Panc1 (cell line): Measurements from ENCODE around the gene CSE1L. TPM values are rescaled to one million over a fixed set of nuclear protein-coding genes. Genes with fewer than 3 reads are reported as not detected.

Experiments
- ATAC-seq: fragments of 200-7000 bp; cut with Tn5 transposase; 2 replicates; pipeline ENCODE4 v1.9.1; 2020; ENCODE audit warnings: mild to moderate bottlenecking, moderate library complexity
- BruUV-seq: library from RNA; stranded (reverse); fragments of 400-500 nt; replicated peaks from 2 replicates; lab custom pipeline; 2021; lab: Mats Ljungman, UMichigan
- CTCF ChIA-PET: fragments of 300-600 bp; sonication (Branson Sonifier 250); formaldehyde crosslinking; loops from one replicate; lab custom pipeline; 2022; ENCODE audit warnings: antibody characterized with exemption; lab: Charles Lee
- POLR2A ChIA-PET: fragments of 300-600 bp; sonication (Branson Sonifier 250); formaldehyde crosslinking; loops from one replicate; lab custom pipeline; 2022; ENCODE audit warnings: antibody characterized with exemption; lab: Charles Lee
- DNase-seq: peaks from one replicate; pipeline ENCODE4 v3.0.0-alpha.2; 2010; ENCODE audit warnings: low read depth, low spot score
- H3K27ac ChIP-seq: 2 replicates; pipeline ENCODE4 v1.5.1; 2011; ENCODE audit warnings: mild to moderate bottlenecking, low read length, inconsistent platforms
- H3K27me3 ChIP-seq: fragments of 200-500 bp; sonication (Bioruptor generic); 2 replicates; pipeline ENCODE4 v1.6.0; 2014; ENCODE audit warnings: low read length, inconsistent platforms; ENCODE audit not compliant: control insufficient read depth, insufficient read depth
- H3K36me3 ChIP-seq: fragments of 200-500 bp; sonication (Bioruptor generic); 2 replicates; pipeline ENCODE4 v1.5.1; 2014; ENCODE audit warnings: inconsistent platforms, mild to moderate bottlenecking, low read length, moderate library complexity; ENCODE audit not compliant: control insufficient read depth, insufficient read depth
- H3K4me1 ChIP-seq: 2 replicates; pipeline ENCODE4 v1.5.1; 2011; ENCODE audit warnings: inconsistent platforms, mild to moderate bottlenecking, low read length, moderate library complexity; ENCODE audit not compliant: control insufficient read depth, insufficient read depth
- H3K4me3 ChIP-seq, 2 experiments: 2 replicates each; pipeline ENCODE4 v1.5.1; 2011 to 2012; ENCODE audit warnings: low read depth in 2 of 2, low read length in 2 of 2, mild to moderate bottlenecking in 2 of 2, inconsistent platforms in 1 of 2, moderate library complexity in 1 of 2
- H3K9me3 ChIP-seq: fragments of 200-500 bp; sonication (Bioruptor generic); 2 replicates; pipeline ENCODE4 v1.5.1; 2014; ENCODE audit warnings: low read depth, mild to moderate bottlenecking, inconsistent platforms, low read length, moderate library complexity; ENCODE audit not compliant: control insufficient read depth, insufficient read depth
- POLR2AphosphoS5 ChIP-seq: IDR thresholded peaks from 2 replicates; pipeline ENCODE4 v1.6.1; 2012; ENCODE audit warnings: mild to moderate bottlenecking, low read depth, low read length, moderate library complexity
- SIN3A ChIP-seq: IDR thresholded peaks from 2 replicates; pipeline ENCODE4 v1.6.1; 2012; ENCODE audit warnings: low read depth, mild to moderate bottlenecking, low read length, moderate library complexity, borderline replicate concordance; ENCODE audit not compliant: insufficient read depth
- TCF7L2 ChIP-seq: IDR thresholded peaks from 2 replicates; pipeline ENCODE4 v1.6.1; 2011; ENCODE audit warnings: mild to moderate bottlenecking, low read depth, low read length, inconsistent platforms
- in situ Hi-C: cut with HindIII; loops from 2 replicates; pipeline ENCODE4 v1.10.0; 2016; ENCODE audit warnings: low sequenced_read_pairs, low pct_unique_long_range_greater_than_20kb
- intact Hi-C: fragments of 100-400 bp; cut with micrococcal nuclease; formaldehyde crosslinking; loops from one replicate; pipeline ENCODE4 v1.10.0; 2022; ENCODE audit not compliant: unreplicated experiment
- total RNA-seq: library from RNA; stranded (reverse); gene quantifications from one replicate; pipeline ENCODE4 v1.2.1, GENCODE V29; 2021; ENCODE audit not compliant: unreplicated experiment
- TF ChIP-seq, protein P1 (sequence below): fragments of 450-650 bp; IDR thresholded peaks from 2 replicates; pipeline ENCODE4 v1.5.1; 2017; ENCODE audit warnings: mild to moderate bottlenecking
- TF ChIP-seq, protein P2 (sequence below), 2 experiments: IDR thresholded peaks; 2 replicates each; pipeline ENCODE4 v1.6.1; 2011 to 2012; ENCODE audit warnings: low read depth in 2 of 2, control low read depth in 1 of 2, low read length in 1 of 2, mild to moderate bottlenecking in 1 of 2, moderate library complexity in 1 of 2; ENCODE audit not compliant: insufficient read depth in 1 of 2

Gene CSE1L
- total RNA-seq, 1 experiment from 2014 or later: 133 TPM

DNA sequence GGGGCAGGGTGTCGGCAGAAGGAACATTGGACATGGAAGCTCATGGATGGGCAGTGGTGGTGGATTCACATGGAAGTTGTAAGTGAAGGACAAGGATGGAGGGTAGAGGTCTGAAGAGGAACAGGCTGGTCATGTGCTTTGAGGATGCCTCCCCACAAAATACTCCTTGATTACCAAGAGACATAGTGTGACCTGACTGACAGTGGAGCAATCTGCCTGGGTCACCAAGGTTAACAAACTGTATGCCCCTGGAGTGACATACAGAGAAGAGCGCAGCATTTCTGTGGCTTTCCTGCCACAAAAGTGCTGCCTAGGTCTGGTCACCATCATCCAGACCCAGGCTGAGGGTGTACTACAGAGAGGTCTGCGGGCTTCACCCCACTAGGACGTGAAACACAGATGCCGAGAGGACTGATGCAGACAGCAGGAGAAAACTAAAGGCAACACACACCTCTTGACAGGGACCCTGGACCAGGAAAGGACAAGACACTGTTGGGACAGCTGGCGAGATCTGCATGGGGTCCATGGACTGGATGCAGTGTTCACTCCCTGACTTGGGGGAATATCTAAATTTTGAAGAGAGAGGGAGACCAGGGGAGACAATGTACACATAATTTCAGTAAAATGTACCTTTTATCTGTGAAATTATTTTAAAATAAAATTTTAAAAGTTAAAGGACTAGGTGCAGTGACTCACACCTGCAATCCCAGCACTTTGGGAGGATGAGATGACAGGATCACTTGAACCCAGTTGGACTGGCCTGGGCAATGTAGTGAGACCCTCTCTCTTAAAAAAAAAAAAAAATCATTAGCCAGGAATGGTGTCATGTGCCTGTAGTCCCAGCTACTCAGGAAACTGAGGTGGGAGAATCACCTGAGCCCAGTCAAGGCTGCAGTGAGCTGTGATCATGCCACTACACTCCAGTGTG, 64.9 kb downstream of the CSE1L start:
- TF ChIP-seq, protein P1, sequence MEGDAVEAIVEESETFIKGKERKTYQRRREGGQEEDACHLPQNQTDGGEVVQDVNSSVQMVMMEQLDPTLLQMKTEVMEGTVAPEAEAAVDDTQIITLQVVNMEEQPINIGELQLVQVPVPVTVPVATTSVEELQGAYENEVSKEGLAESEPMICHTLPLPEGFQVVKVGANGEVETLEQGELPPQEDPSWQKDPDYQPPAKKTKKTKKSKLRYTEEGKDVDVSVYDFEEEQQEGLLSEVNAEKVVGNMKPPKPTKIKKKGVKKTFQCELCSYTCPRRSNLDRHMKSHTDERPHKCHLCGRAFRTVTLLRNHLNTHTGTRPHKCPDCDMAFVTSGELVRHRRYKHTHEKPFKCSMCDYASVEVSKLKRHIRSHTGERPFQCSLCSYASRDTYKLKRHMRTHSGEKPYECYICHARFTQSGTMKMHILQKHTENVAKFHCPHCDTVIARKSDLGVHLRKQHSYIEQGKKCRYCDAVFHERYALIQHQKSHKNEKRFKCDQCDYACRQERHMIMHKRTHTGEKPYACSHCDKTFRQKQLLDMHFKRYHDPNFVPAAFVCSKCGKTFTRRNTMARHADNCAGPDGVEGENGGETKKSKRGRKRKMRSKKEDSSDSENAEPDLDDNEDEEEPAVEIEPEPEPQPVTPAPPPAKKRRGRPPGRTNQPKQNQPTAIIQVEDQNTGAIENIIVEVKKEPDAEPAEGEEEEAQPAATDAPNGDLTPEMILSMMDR: no peak
- TF ChIP-seq POLR2AphosphoS5 (no peak), TCF7L2 (no peak), SIN3A (no peak)
- TF ChIP-seq, protein P2, sequence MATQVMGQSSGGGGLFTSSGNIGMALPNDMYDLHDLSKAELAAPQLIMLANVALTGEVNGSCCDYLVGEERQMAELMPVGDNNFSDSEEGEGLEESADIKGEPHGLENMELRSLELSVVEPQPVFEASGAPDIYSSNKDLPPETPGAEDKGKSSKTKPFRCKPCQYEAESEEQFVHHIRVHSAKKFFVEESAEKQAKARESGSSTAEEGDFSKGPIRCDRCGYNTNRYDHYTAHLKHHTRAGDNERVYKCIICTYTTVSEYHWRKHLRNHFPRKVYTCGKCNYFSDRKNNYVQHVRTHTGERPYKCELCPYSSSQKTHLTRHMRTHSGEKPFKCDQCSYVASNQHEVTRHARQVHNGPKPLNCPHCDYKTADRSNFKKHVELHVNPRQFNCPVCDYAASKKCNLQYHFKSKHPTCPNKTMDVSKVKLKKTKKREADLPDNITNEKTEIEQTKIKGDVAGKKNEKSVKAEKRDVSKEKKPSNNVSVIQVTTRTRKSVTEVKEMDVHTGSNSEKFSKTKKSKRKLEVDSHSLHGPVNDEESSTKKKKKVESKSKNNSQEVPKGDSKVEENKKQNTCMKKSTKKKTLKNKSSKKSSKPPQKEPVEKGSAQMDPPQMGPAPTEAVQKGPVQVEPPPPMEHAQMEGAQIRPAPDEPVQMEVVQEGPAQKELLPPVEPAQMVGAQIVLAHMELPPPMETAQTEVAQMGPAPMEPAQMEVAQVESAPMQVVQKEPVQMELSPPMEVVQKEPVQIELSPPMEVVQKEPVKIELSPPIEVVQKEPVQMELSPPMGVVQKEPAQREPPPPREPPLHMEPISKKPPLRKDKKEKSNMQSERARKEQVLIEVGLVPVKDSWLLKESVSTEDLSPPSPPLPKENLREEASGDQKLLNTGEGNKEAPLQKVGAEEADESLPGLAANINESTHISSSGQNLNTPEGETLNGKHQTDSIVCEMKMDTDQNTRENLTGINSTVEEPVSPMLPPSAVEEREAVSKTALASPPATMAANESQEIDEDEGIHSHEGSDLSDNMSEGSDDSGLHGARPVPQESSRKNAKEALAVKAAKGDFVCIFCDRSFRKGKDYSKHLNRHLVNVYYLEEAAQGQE (IDR thresholded peaks at IDR 0.05; ENCODE audit: insufficient read depth in 1 of 2, low read depth in 2 of 2, low read length in 1 of 2): no peak
- intact Hi-C loops: no loop called here
- no TSS peak for BruUV-seq
- Histone ChIP-seq H3K4me3 (no peak overlapping the region), H3K27me3 (no peaks in the 10 kb centered on the region), H3K27ac (no peak overlapping the region), H3K4me1 (no peaks in the 10 kb centered on the region), H3K36me3 (peaks cover 4% of the 10 kb centered on the region; the same call in 1 of the 2 replicates), H3K9me3 (no peaks in the 10 kb centered on the region)
- ATAC-seq: peak; percentile 27; the same call in 1 of the 2 replicates
- no peak for DNase-seq
- ChIA-PET CTCF (no interaction called here), POLR2A (no interaction called here)
- in situ Hi-C loops: no loop called here

DNA sequence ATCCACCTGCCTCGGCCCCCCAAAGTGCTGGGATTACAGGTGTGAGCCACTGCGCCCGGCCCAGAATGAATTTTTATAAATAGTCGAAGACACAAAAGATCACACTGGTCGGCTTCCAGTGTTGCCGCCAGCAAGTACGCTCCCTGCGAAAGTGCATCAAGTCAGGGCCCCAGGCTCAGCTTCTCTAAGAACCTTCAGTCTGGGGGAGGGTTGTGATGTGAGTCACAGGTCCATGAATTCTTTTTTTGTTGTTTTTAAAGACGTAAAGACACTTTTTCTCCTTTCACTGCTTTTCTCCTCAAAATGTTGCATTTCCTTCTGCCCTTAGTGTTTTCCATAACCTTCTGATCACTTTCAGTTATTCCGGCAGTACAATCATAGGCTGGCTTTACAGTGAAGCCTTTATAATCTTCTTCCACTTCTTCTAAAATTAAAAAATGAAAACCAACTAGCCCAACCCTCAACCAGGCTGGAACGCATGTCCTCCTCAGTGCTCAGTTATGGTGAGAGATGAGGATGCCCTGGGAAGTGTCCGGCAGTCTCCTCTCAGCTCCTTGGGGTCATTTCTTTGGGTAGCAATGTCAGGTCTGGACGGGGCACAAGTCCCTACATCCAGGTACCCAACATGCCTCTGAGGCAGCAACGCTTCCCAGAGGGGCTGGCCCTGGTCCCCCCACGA, 66.6 kb downstream of the CSE1L start:
- Histone ChIP-seq H3K9me3 (no peaks in the 10 kb centered on the region), H3K27ac (no peak overlapping the region), H3K36me3 (peaks cover 14% of the 10 kb centered on the region), H3K4me1 (no peaks in the 10 kb centered on the region), H3K4me3 (no peak overlapping the region), H3K27me3 (no peaks in the 10 kb centered on the region)
- in situ Hi-C loops: no loop called here
- POLR2A ChIA-PET: no interaction called here
- DNase-seq (no peak), ATAC-seq (no peak)
- intact Hi-C loops: no loop called here
- no peak for TF ChIP-seq POLR2AphosphoS5
- TF ChIP-seq, protein P2 (IDR thresholded peaks at IDR 0.05; ENCODE audit: insufficient read depth in 1 of 2, low read depth in 2 of 2, low read length in 1 of 2): no peak
- TF ChIP-seq TCF7L2: no peak
- no peak for TF ChIP-seq SIN3A
- TF ChIP-seq, protein P1: no peak
- no TSS peak for BruUV-seq
- CTCF ChIA-PET: interaction anchor here (0.6 kb wide), 1 partner anchor 447 kb away, joined by 8 read pairs; no protein-coding TSS in a partner anchor
